Left colon (tissue), 2 donors: ENCODE measurements around the gene CYGB. TPM values are rescaled to one million over a fixed set of nuclear protein-coding genes. Genes with fewer than 3 reads are reported as not detected.

Experiments used
- ATAC-seq: fragments of 200-7000 bp; cut with Tn5 transposase; one replicate; pipeline ENCODE4 v1.9.1; 2020; ENCODE audit warnings: mild to moderate bottlenecking, moderate library complexity
- DNase-seq, 2 donors: peaks; one replicate each; pipeline ENCODE4 v3.0.0-alpha.2; 2020
- intact Hi-C, 2 donors: fragments of 100-400 bp; cut with DNase I in 1 of 2; cut with micrococcal nuclease in 1 of 2; formaldehyde crosslinking; loops; one replicate each; pipeline versions ENCODE4 v1.11.2 to v1.14.0; 2022; cut with DNase I, micrococcal nuclease
- total RNA-seq, 2 donors: library from RNA; stranded (reverse); fragmentation: NEBNext Ultra II Directional; extraction: Animal tissue kit (Norgen Biotek cat#: 25700); gene quantifications; one replicate each; pipeline ENCODE4 v1.2.1, GENCODE V29; 2021
- donor health status: DM: no; HTN: no; CAD: no.
- donor health status: DM: yes; HTN: yes; CAD: no.

The CYGB gene
- total RNA-seq, 2 donors from 2014 or later, result 9.0 to 12.2 TPM

- DNase-seq (no peak), ATAC-seq (no peak)
These were observed 59.9 kb downstream of the CYGB start for GRCh38 chr17:76477576-76477975.

More at GRCh38 chr17:76477576-76477975, 59.9 kb downstream of the CYGB start:
- intact Hi-C loops, result no loop called here

Other genes with a start within 250 kb of the CYGB start
- gene QRICH2, start 229.4 kb downstream of the CYGB start, total RNA-seq, result 1 to 10 TPM; 1.9 to 2.3 TPM
- 10 to 100 TPM; 61.7 to 70.3 TPM for gene PRPSAP1, start 183.8 kb downstream of the CYGB start, total RNA-seq
- gene SPHK1, start 153.1 kb downstream of the CYGB start, total RNA-seq, result 1 to 10 TPM; 2.9 to 4.2 TPM
- 10 to 100 TPM; 15.9 to 18.2 TPM for gene UBE2O, start 84.6 kb downstream of the CYGB start, total RNA-seq
- not detected for gene AANAT, start 70.1 kb downstream of the CYGB start, total RNA-seq
- gene RHBDF2, start 36.3 kb downstream of the CYGB start, total RNA-seq, result 10 to 100 TPM; 11.6 to 12.8 TPM
- gene PRCD, start 2.3 kb upstream of the CYGB start, total RNA-seq, result 1 to 10 TPM in 1 of 2 donors, under 1 TPM in 1; 0.92 to 2.3 TPM
- gene ST6GALNAC2, start 48.2 kb upstream of the CYGB start, total RNA-seq, result 1 to 10 TPM; 3.9 to 4.5 TPM
- gene ST6GALNAC1, start 106.0 kb upstream of the CYGB start, total RNA-seq, result 100 to 1,000 TPM; 322 to 434 TPM
- 10 to 100 TPM; 12.0 to 37.2 TPM for gene MXRA7, start 173.3 kb upstream of the CYGB start, total RNA-seq
- gene JMJD6, start 188.9 kb upstream of the CYGB start, total RNA-seq, result 10 to 100 TPM; 27.2 to 31.3 TPM
- 10 to 100 TPM; 23.4 to 25.0 TPM for gene METTL23, start 189.1 kb upstream of the CYGB start, total RNA-seq
- 100 to 1,000 TPM; 138 to 156 TPM for gene SRSF2, start 199.6 kb upstream of the CYGB start, total RNA-seq
- 10 to 100 TPM; 39.1 to 43.0 TPM for gene MFSD11, start 200.4 kb upstream of the CYGB start, total RNA-seq